NB4 (cell line): ENCODE data around the gene ZNF222.

ENCODE experiments used
- DNase-seq: peaks from one replicate; pipeline ENCODE4 v3.0.0; 2010; ENCODE audit warnings: low read depth
- H3K4me3 ChIP-seq: one replicate; pipeline ENCODE4 v1.5.1; 2011; ENCODE audit warnings: mild to moderate bottlenecking, low read depth, low read length, moderate library complexity
- MYC ChIP-seq: IDR thresholded peaks from 2 replicates; pipeline ENCODE4 v1.6.1; 2011; ENCODE audit warnings: low read depth, low read length
- POLR2A ChIP-seq: IDR thresholded peaks from 2 replicates; pipeline ENCODE4 v1.6.1; 2011; ENCODE audit warnings: mild to moderate bottlenecking; ENCODE audit not compliant: insufficient read length; ENCODE audit errors: extremely low read depth
- TF ChIP-seq, protein P1 (sequence below): IDR thresholded peaks from one replicate; pipeline ENCODE4 v1.5.1; 2012; ENCODE audit warnings: low read depth, low read length
- TF ChIP-seq, protein P2 (sequence below): IDR thresholded peaks from 2 replicates; pipeline ENCODE4 v1.6.1; 2011; ENCODE audit warnings: low read depth, low read length

Gene ZNF222

DNA sequence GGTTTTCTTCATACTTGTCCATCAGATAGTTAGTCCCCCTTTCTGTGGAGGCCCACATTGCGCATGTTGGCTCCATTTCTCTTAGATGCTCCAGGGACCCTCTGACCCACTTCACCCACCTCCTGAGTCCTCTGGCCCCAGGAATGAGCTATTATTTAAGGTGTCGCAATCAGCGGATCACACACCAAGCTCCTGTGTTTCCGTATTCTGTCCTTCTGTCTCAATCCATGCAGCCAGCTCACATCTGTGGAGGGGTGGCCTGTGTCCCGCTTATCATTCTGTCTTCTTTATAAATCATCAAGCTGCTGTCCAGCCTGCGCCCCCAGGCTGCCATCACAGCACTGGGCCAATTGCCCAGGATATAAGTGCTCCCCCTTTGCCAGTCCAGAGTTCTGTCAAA, 17.7 kb upstream of the ZNF222 start:
- DNase-seq, result no peak

DNA sequence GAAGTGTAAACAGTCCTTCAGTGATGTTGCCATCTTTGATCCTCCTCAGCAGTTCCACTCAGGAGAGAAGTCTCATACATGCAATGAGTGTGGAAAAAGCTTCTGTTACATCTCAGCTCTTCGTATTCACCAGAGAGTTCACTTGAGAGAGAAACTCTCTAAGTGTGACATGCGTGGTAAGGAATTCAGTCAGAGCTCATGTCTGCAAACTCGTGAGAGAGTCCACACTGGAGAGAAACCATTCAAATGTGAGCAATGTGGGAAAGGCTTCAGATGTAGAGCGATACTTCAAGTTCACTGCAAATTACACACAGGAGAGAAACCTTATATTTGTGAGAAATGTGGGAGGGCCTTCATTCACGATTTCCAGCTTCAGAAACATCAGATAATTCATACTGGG, 14.7 kb upstream of the ZNF222 start:
- DNase-seq, result no peak

More for the DNA sequence above, 17.7 kb upstream of the ZNF222 start:
- no peak overlapping the region for H3K4me3 ChIP-seq
- TF ChIP-seq POLR2A, result no peak
- TF ChIP-seq, protein P1, sequence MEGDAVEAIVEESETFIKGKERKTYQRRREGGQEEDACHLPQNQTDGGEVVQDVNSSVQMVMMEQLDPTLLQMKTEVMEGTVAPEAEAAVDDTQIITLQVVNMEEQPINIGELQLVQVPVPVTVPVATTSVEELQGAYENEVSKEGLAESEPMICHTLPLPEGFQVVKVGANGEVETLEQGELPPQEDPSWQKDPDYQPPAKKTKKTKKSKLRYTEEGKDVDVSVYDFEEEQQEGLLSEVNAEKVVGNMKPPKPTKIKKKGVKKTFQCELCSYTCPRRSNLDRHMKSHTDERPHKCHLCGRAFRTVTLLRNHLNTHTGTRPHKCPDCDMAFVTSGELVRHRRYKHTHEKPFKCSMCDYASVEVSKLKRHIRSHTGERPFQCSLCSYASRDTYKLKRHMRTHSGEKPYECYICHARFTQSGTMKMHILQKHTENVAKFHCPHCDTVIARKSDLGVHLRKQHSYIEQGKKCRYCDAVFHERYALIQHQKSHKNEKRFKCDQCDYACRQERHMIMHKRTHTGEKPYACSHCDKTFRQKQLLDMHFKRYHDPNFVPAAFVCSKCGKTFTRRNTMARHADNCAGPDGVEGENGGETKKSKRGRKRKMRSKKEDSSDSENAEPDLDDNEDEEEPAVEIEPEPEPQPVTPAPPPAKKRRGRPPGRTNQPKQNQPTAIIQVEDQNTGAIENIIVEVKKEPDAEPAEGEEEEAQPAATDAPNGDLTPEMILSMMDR, result no peak
- no peak for TF ChIP-seq MYC
- TF ChIP-seq, protein P2, sequence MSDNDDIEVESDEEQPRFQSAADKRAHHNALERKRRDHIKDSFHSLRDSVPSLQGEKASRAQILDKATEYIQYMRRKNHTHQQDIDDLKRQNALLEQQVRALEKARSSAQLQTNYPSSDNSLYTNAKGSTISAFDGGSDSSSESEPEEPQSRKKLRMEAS, result no peak

DNA sequence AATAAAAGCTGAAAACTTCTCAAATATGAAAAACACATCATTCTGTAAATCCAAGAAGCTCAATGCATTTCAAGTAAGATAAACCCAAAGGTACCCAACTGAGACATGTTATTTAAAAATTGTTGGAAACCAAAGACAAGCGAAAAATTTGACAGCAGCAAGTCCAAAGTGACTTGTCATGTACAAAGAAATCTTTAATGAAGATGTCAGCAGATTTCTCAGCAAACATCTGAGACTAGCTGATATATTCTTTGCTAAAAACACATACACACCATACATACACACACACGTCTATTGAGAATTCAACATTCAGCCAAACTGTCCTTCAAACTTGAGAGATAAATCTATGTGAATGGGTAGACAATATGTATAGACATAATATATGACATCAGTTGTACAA, 5.7 kb upstream of the ZNF222 start:
- no peak for TF ChIP-seq POLR2A
- TF ChIP-seq, protein P2, result no peak
- TF ChIP-seq MYC, result no peak
- TF ChIP-seq, protein P1, result no peak

More for the DNA sequence above, 14.7 kb upstream of the ZNF222 start:
- TF ChIP-seq MYC, result no peak
- TF ChIP-seq, protein P2, result no peak
- TF ChIP-seq POLR2A, result no peak
- H3K4me3 ChIP-seq, result no peak overlapping the region

DNA sequence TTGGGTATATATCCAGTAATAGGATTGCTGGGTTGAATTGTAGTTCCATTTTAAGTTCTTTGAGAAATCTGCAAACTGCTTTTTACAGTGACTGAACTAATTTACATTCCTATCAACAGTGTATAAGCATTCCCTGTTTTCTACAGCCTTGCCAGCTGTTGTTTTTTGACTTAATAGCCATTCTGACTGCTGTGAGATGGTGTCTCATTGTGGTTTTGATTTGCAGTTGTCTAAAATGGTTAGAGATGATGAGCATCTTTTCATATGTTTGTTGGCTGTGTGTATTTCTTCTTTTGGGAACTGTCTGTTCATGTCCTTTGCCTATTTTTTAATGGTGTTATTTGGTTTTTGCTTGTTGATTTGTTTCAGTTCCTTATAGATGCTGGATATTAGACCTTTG, 4.0 kb upstream of the ZNF222 start:
- H3K4me3 ChIP-seq, result no peak overlapping the region
- DNase-seq, result no peak
- TF ChIP-seq POLR2A (no peak), MYC (no peak)
- TF ChIP-seq, protein P2, result no peak
- TF ChIP-seq, protein P1, result no peak

More for the DNA sequence above, 5.7 kb upstream of the ZNF222 start:
- no peak for DNase-seq
- H3K4me3 ChIP-seq, result no peak overlapping the region

DNA sequence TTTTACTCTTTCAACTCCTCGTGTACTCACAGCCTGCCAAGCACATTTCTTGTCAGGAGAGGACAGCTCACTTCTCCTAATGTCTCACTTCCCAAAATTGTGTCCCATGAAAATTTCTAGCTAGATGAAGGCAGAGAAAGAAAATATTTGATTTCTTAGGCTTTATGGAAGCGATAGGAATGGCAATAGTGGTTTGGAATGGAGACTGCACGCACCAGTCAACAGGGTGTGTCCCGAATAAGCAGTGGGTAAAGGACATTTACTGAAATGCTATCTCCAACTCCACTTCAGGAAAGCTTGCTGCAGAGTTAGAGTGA, 321 bp upstream of the ZNF222 start:
- H3K4me3 ChIP-seq, result peak overlapping the region; percentile 75
- TF ChIP-seq, protein P1, result no peak
- TF ChIP-seq, protein P2, result no peak
- TF ChIP-seq MYC (no peak), POLR2A (no peak)
- DNase-seq, result no peak

DNA sequence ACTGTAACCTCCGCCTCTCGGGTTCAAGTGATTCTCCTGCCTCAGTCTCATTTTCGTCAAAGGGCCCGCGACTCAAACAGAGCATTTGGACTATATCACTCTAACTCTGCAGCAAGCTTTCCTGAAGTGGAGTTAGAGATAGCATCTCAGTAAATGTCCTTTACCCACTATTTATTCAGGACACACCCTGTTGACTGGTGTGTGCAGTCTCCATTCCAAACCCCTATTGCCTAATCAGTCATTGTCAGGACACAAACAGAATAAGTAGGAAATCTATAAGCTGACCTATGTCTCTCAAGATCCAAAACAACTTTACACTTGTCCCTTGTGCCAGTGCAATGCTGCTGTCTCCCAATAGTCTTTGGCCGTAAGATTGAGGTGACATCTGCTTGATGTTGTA, 1.4 kb downstream of the ZNF222 start:
- H3K4me3 ChIP-seq, result no peak overlapping the region
- TF ChIP-seq POLR2A (no peak), MYC (no peak)
- TF ChIP-seq, protein P2, result no peak
- TF ChIP-seq, protein P1, result no peak
- DNase-seq, result no peak
